PFSK-1 (cell line): ENCODE measurements around the gene MRPS9.

ENCODE experiments used
- FOXP2 ChIP-seq: optimal IDR thresholded peaks from 2 replicates; pipeline ENCODE3; 2011; ENCODE audit warnings: borderline replicate concordance, control low read depth, inconsistent platforms; ENCODE audit not compliant: insufficient read depth; ENCODE audit errors: extremely low read length, extremely low read depth
- POLR2AphosphoS5 ChIP-seq: IDR thresholded peaks from 2 replicates; pipeline ENCODE4 v1.6.1; 2012; ENCODE audit warnings: low read depth, mild to moderate bottlenecking, control low read depth, low read length, moderate library complexity
- SIN3A ChIP-seq: IDR thresholded peaks from 2 replicates; pipeline ENCODE4 v1.6.1; 2012; ENCODE audit warnings: mild to moderate bottlenecking, low read length, moderate library complexity, borderline replicate concordance; ENCODE audit not compliant: insufficient read depth
- TAF1 ChIP-seq: IDR thresholded peaks from 2 replicates; pipeline ENCODE4 v1.6.1; 2012; ENCODE audit warnings: low read length, control low read depth, borderline replicate concordance; ENCODE audit not compliant: insufficient read depth
- TF ChIP-seq, protein P1 (sequence below), 2 experiments: IDR thresholded peaks; 2 replicates each; pipeline versions ENCODE4 v1.6.1 to v1.8.0; 2011 to 2012; ENCODE audit warnings: low read depth in 2 of 2, low read length in 2 of 2, control low read depth in 1 of 2, inconsistent platforms in 1 of 2, mild to moderate bottlenecking in 1 of 2, moderate library complexity in 1 of 2; ENCODE audit not compliant: insufficient read depth in 1 of 2

The MRPS9 gene

DNA sequence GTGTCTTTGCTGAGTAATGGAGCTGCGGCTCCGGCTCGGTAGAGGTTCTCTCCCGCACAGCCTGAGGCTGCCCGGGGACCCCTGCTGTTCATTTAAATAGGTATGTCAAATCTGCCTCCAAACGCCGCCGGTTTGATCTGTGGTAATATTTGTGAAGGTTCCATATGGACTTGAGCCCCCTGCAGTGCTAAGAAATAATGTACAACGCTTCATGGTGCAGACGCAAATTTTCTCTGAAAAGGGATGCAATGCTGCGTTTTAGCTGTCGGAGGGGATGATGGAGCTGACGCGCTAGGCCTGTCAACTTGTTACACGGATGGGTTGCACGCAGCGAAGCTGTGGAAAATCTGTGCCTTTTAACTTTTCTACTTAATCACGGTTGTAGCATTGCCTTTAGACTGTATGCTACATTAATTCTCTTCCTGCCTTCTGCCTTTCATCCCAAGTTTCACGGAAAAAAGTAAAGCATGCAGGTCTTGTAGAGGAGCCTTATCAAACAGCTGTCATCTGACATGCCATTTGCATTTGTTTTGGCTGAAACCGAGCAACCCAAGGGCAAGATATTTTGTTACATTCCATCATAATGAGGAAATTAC lies 43.2 kb downstream of the MRPS9 start:
- TF ChIP-seq POLR2AphosphoS5 (no peak), TAF1 (no peak), FOXP2 (no peak)
- TF ChIP-seq, protein P1, sequence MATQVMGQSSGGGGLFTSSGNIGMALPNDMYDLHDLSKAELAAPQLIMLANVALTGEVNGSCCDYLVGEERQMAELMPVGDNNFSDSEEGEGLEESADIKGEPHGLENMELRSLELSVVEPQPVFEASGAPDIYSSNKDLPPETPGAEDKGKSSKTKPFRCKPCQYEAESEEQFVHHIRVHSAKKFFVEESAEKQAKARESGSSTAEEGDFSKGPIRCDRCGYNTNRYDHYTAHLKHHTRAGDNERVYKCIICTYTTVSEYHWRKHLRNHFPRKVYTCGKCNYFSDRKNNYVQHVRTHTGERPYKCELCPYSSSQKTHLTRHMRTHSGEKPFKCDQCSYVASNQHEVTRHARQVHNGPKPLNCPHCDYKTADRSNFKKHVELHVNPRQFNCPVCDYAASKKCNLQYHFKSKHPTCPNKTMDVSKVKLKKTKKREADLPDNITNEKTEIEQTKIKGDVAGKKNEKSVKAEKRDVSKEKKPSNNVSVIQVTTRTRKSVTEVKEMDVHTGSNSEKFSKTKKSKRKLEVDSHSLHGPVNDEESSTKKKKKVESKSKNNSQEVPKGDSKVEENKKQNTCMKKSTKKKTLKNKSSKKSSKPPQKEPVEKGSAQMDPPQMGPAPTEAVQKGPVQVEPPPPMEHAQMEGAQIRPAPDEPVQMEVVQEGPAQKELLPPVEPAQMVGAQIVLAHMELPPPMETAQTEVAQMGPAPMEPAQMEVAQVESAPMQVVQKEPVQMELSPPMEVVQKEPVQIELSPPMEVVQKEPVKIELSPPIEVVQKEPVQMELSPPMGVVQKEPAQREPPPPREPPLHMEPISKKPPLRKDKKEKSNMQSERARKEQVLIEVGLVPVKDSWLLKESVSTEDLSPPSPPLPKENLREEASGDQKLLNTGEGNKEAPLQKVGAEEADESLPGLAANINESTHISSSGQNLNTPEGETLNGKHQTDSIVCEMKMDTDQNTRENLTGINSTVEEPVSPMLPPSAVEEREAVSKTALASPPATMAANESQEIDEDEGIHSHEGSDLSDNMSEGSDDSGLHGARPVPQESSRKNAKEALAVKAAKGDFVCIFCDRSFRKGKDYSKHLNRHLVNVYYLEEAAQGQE (IDR thresholded peaks at IDR 0.05; ENCODE audit: insufficient read depth in 1 of 2, low read depth in 2 of 2, low read length in 2 of 2) = no peak

DNA sequence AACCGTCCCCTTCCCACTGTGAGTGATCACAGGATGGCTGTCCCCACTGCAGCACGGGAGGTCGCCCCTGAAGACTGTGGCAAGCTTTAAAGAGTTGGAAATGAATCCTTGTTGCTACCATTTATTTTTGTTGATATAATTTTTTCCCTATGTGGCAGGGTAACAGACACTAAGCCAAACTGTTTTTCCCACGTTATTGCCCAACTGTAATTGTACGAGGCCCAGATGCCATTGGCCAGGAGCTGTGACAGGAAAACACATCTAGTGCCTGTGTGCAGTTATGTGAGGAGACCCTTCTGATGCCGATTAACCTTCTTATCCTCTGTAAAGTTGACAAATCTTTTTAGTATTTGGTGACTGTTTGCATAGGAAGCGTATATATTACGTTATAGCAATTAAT lies 44.2 kb downstream of the MRPS9 start:
- no peak for TF ChIP-seq FOXP2
- TF ChIP-seq POLR2AphosphoS5 = no peak
- no peak for TF ChIP-seq TAF1
- TF ChIP-seq SIN3A = no peak
- TF ChIP-seq, protein P1 (IDR thresholded peaks at IDR 0.05; ENCODE audit: insufficient read depth in 1 of 2, low read depth in 2 of 2, low read length in 2 of 2) = no peak

DNA sequence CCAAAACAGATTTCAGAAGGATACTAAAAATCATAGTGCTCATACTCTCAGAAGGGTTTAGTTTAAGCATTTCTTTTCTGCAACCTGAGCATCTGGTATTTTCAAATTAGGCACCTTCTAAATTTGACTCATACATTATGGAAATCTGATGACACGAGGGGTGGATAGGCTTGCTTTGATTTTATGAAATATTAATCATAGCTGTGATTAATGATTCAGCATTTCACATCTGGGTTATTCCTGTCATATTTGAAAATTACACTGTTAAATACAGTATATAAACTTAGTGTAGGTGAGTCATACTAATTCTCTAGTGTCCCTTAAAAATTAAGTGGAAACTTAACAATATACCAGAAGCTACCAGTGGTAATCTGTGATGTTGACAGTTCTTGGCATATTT lies 47.7 kb downstream of the MRPS9 start:
- no peak for TF ChIP-seq SIN3A
- TF ChIP-seq, protein P1 (IDR thresholded peaks at IDR 0.05; ENCODE audit: insufficient read depth in 1 of 2, low read depth in 2 of 2, low read length in 2 of 2) = no peak
- no peak for TF ChIP-seq TAF1
- TF ChIP-seq POLR2AphosphoS5 = no peak
- no peak for TF ChIP-seq FOXP2

DNA sequence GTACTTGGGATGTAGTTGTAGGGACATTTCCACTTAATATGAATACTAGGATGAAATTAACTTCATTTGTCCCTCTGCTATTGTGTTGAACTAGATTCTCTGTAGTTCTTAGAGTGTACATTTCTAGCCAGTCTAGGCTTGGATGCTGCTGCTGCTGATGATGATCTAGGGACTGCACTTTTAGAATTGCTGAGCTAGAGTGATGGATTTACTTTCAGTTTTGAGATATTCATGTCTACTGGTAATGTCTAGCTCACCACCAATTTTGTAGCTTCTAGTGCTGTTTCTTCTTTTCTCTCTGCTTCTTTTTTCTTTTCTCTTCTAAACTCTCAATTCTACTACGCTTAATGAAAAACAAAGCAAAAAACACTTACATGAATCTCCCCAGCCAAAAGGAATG lies 49.4 kb downstream of the MRPS9 start:
- no peak for TF ChIP-seq POLR2AphosphoS5
- TF ChIP-seq FOXP2 = no peak
- TF ChIP-seq SIN3A = no peak
- TF ChIP-seq, protein P1 (IDR thresholded peaks at IDR 0.05; ENCODE audit: insufficient read depth in 1 of 2, low read depth in 2 of 2, low read length in 2 of 2) = no peak
- TF ChIP-seq TAF1 = no peak

DNA sequence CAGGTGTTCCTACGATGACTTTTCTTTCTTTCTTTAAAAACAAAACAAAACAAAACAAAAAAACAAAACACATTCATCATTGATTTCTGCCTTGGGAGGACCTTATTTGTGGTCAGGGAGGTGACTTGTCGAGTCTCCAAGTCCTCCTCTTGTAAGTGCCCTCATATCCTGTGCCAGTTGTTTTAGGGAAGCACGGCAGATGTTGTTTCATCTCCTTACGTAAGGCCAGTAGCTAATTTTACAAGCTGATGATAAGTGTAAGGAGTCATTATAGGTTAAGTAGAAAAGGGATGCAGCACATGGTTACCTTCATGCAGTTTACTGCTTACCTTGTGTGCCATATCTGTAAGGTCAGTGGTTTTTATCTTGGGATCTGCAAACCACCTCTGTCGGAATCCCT lies 52.2 kb downstream of the MRPS9 start:
- TF ChIP-seq SIN3A (no peak), FOXP2 (no peak), POLR2AphosphoS5 (no peak), TAF1 (no peak)
- TF ChIP-seq, protein P1 (IDR thresholded peaks at IDR 0.05; ENCODE audit: insufficient read depth in 1 of 2, low read depth in 2 of 2, low read length in 2 of 2) = no peak
